GM10248 (cell line): ENCODE measurements around the gene HLA-A.

Experiments used
- CTCF ChIA-PET: fragments of 300-600 bp; sonication (Branson Sonifier 250); formaldehyde crosslinking; extraction: SDS; loops from one replicate; lab custom pipeline; 2021; ENCODE audit warnings: antibody characterized with exemption; lab: Yijun Ruan, JAX
- POLR2A ChIA-PET: fragments of 350-650 bp; sonication (Branson Sonifier 250); formaldehyde crosslinking; extraction: SDS; loops from one replicate; lab custom pipeline; 2020; ENCODE audit warnings: antibody characterized with exemption; lab: Yijun Ruan, JAX
- DNase-seq: peaks from one replicate; pipeline ENCODE4 v3.0.0; 2012; ENCODE audit errors: extremely low spot score
- TF ChIP-seq, protein P1 (sequence below): IDR thresholded peaks from 2 replicates; pipeline ENCODE4 v1.5.1; 2012; ENCODE audit warnings: mild to moderate bottlenecking, low read depth; ENCODE audit errors: extremely low read depth, missing control alignments, control extremely low read depth

The HLA-A gene

DNA sequence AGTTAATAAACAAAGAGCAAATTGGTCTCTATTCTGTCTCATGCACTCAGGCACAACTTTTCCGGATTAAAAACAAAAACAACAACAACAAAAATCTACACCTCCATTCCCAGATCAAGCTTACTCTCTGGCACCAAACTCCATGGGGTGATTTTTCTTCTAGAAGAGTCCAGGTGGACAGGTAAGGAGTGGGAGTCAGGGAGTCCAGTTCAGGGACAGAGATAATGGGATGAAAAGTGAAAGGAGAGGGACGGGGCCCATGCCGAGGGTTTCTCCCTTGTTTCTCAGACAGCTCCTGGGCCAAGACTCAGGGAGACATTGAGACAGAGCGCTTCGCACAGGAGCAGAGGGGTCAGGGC lies 437 bp upstream of the HLA-A start:
- CTCF ChIA-PET, result no interaction called here
- POLR2A ChIA-PET, result no interaction called here
- DNase-seq, result no peak
- TF ChIP-seq, protein P1, sequence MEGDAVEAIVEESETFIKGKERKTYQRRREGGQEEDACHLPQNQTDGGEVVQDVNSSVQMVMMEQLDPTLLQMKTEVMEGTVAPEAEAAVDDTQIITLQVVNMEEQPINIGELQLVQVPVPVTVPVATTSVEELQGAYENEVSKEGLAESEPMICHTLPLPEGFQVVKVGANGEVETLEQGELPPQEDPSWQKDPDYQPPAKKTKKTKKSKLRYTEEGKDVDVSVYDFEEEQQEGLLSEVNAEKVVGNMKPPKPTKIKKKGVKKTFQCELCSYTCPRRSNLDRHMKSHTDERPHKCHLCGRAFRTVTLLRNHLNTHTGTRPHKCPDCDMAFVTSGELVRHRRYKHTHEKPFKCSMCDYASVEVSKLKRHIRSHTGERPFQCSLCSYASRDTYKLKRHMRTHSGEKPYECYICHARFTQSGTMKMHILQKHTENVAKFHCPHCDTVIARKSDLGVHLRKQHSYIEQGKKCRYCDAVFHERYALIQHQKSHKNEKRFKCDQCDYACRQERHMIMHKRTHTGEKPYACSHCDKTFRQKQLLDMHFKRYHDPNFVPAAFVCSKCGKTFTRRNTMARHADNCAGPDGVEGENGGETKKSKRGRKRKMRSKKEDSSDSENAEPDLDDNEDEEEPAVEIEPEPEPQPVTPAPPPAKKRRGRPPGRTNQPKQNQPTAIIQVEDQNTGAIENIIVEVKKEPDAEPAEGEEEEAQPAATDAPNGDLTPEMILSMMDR, result no peak

DNA sequence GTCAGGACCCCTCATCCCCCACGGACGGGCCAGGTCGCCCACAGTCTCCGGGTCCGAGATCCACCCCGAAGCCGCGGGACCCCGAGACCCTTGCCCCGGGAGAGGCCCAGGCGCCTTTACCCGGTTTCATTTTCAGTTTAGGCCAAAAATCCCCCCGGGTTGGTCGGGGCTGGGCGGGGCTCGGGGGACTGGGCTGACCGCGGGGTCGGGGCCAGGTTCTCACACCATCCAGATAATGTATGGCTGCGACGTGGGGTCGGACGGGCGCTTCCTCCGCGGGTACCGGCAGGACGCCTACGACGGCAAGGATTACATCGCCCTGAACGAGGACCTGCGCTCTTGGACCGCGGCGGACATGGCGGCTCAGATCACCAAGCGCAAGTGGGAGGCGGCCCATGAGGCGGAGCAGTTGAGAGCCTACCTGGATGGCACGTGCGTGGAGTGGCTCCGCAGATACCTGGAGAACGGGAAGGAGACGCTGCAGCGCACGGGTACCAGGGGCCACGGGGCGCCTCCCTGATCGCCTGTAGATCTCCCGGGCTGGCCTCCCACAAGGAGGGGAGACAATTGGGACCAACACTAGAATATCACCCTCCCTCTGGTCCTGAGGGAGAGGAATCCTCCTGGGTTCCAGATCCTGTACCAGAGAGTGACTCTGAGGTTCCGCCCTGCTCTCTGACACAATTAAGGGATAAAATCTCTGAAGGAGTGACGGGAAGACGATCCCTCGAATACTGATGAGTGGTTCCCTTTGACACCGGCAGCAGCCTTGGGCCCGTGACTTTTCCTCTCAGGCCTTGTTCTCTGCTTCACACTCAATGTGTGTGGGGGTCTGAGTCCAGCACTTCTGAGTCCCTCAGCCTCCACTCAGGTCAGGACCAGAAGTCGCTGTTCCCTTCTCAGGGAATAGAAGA lies 978 bp downstream of the HLA-A start:
- CTCF ChIA-PET, result no interaction called here
- DNase-seq, result no peak
- POLR2A ChIA-PET, result no interaction called here
- TF ChIP-seq, protein P1, result no peak

DNA sequence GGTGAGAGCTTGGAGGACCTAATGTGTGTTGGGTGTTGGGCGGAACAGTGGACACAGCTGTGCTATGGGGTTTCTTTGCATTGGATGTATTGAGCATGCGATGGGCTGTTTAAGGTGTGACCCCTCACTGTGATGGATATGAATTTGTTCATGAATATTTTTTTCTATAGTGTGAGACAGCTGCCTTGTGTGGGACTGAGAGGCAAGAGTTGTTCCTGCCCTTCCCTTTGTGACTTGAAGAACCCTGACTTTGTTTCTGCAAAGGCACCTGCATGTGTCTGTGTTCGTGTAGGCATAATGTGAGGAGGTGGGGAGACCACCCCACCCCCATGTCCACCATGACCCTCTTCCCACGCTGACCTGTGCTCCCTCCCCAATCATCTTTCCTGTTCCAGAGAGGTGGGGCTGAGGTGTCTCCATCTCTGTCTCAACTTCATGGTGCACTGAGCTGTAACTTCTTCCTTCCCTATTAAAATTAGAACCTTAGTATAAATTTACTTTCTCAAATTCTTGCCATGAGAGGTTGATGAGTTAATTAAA lies 3.0 kb downstream of the HLA-A start:
- no peak for DNase-seq
- TF ChIP-seq, protein P1, result no peak
- ChIA-PET POLR2A (interaction anchor here (1.3 kb wide), 1 partner anchor 14 kb away, joined by 7 read pairs; no protein-coding TSS in a partner anchor), CTCF (interaction anchor here (1.4 kb wide), 1 partner anchor 292 kb away, joined by 3 read pairs; no protein-coding TSS in a partner anchor)

DNA sequence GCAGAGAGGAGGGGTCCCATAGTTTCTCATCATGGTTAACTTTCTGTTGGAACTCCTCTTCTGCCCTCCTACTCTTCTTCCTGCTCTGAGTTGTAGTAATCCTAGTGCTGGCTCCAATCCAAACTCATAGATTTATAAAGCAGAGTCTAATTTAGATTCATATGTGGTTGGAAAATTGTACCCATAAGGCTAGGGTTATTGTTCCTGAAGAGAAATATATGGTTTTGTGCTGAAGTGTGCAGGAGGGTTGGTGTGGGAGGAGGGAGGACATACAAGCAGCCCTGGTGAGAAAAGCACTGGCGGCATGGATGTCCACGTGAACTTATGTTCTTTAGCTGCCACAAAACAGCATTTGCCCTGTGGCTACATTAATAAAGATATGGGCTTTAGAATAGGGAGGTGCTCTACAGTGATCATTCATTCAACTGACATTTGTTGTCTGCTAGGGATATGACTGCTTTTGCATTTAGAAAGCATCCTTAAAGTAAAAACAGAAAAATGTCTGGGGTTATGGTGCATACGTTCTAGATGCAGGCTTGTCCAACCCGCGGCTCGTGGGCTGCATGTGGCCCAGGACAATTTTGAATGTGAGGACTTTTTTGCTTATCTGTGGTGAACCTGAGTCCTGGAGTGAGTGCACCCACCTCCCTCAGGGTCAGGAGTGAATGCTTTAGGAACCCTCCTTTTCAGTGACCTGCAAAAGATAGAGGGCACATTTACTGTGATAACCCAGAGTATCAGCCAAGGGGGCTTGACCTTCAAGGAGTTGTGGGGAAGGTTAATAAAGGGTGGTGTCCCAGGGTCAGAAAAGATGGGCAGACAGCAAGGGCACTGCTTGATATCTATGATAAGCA lies 4.1 kb downstream of the HLA-A start:
- no peak for DNase-seq
- CTCF ChIA-PET, result no interaction called here
- TF ChIP-seq, protein P1, result no peak
- POLR2A ChIA-PET, result interaction anchor here (1.0 to 1.8 kb wide), 2 partner anchors 15 to 18 kb away, joined by 7 to 15 read pairs; no protein-coding TSS in a partner anchor

DNA sequence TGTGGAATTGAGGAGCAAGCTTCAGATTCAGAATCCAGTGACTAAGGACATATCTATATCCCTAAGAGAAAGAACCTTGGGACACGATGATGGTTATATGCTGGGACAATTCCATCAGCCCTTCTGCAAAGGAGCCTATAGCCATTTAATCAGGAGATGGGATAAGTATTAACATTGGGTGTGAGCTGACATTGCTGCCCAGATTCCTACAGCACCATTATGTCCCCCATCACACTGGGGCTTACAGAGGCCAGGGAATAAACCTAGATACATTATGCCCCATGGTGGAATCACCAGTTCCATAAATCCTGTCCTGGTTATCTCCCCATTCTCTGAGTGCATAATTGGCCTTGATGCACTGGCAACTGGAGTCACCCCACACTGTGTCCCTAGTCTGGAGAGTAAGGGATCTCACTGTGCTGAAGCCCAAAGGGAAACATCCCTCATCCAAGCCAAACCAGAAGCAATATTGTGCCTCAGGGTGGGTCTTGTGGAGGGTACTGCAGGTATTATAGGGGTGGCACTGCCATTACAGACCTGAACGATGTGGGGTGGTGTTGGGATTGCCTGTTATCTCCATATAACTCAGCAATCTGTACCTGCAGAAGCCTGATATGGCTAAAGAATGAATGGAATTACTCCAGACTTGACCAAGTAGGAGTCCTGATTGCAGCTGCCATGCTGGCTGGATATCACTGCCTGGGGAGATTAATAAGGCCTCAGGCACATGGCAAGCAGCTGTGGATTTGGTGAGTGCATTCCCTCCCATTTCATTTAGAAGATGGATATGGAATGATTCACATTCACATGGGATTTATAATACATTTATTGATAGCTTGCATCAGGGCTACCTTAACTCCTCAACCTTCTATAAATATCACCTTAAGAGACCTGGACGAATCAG lies 5.0 kb downstream of the HLA-A start:
- DNase-seq, result no peak
- CTCF ChIA-PET, result interaction anchor here (1.7 kb wide), 1 partner anchor 18 kb away, joined by 5 read pairs; no protein-coding TSS in a partner anchor
- TF ChIP-seq, protein P1, result no peak
- POLR2A ChIA-PET, result interaction anchor here (1.0 to 1.8 kb wide), 3 partner anchors 16 to 18 kb away, joined by 4 to 15 read pairs (median 7); no protein-coding TSS in a partner anchor
